NOMO-1 treated with DMSO at 0.1 percent for 48 hours (cell line): ENCODE results near the gene PCDHGA6.

Experiments
- DNase-seq: peaks from one replicate; lab custom pipeline; 2025; ENCODE audit not compliant: unreplicated experiment; lab: John Stamatoyannopoulos, UW

Gene PCDHGA6

DNA sequence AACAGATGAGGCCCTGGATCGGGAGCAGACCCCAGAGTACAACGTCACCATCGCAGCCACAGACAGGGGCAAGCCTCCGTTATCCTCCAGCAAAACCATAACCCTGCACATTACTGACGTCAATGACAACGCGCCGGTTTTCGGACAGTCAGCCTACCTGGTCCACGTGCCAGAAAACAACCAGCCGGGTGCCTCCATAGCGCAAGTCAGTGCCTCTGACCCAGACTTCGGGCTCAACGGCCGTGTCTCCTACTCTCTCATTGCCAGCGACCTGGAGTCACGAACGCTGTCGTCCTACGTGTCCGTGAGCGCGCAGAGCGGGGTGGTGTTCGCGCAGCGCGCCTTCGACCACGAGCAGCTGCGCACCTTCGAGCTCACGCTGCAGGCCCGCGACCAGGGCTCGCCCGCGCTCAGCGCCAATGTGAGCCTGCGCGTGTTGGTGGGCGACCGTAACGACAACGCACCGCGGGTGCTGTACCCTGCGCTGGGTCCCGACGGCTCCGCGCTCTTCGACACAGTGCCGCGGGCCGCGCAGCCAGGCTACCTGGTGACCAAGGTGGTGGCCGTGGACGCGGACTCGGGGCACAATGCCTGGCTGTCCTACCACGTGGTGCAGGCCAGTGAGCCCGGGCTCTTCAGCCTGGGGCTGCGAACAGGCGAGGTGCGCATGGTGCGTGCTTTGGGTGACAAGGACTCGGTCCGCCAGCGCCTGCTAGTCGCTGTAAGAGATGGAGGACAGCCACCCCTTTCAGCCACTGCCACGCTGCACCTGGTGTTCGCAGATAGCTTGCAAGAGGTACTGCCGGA is 45.6 kb downstream of the PCDHGA6 start:
- no peak for DNase-seq

DNA sequence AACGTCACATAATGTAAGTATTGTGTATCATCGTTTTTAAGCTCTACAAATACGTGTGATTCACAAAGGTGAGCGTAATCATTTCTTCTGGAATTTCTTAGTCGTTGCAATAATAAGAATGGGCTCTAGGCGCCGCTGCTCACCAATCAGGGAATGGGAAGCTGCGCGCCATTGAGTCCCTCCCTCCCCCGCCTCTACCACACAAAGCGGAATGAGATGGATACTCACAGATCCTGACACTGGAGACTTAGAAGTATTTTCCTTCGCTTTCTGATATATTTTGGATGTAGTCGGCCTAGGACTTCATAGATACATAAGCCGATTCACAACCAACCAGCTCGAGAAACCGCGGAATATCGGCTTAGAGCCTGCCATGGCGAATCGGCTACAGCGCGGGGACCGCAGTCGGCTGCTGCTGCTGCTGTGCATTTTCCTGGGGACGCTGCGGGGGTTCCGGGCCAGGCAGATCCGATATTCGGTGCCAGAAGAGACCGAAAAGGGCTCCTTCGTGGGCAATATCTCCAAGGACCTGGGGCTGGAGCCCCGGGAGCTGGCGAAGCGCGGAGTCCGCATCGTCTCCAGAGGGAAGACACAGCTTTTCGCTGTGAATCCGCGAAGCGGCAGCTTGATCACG is 47.3 kb downstream of the PCDHGA6 start, which contains the start of gene PCDHGA11:
TSS of gene PCDHGA11 (plus strand) at position 197 of the 634 bp plus-strand sequence. CDS start at position 374, 177 bp downstream.
- peak; percentile 52 for DNase-seq

DNA sequence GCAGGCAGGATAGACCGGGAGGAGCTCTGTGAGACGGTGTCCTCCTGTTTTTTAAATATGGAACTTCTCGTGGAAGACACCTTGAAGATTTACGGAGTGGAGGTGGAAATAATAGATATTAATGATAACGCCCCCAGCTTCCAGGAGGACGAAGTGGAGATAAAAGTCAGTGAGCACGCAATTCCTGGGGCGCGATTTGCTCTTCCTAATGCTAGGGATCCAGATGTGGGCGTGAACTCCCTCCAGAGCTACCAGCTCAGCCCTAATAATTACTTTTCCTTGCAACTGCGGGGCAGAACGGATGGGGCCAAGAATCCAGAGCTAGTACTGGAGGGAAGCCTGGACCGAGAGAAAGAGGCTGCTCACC is 47.8 kb downstream of the PCDHGA6 start:
- DNase-seq, result no peak

DNA sequence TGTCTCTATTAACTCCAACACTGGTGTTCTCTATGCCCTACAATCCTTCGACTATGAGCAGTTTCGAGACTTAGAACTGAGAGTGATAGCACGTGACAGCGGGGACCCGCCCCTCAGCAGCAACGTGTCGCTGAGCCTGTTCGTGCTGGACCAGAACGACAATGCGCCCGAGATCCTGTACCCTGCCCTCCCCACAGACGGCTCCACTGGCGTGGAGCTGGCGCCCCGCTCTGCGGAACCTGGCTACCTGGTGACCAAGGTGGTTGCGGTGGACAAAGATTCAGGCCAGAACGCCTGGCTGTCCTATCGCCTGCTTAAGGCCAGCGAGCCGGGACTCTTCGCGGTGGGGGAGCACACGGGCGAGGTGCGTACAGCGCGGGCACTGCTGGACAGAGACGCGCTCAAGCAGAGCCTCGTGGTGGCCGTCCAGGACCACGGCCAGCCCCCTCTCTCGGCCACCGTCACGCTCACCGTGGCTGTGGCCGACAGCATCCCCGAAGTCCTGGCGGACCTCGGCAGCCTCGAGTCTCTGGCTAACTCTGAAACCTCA is 49.1 kb downstream of the PCDHGA6 start:
- no peak for DNase-seq

DNA sequence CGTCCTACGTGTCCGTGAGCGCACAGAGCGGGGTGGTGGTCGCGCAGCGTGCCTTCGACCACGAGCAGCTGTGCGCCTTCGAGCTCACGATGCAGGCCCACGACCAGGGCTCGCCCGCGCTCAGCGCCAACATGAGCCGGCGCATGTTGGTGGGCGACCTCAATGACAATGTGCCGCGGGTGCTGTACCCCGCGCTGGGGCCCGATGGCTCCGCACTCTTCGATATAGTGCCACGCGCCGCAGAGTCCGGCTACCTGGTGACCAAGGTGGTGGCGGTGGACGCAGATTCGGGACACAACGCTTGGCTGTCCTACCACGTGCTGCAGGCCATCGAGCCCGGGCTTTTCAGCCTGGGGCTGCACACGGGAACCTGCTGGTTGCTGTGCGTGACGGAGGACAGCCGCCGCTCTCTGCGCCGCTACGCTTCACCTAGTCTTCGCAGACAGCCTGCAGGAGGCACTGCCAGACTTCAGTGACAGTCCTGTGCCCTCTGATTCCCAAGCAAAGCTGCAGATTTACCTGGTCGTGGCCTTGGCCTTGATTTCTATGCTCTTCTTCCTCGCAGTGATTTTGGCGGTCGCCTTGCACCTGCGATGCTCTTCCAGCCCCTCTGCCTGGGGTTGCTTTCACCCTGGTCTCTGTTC is 54.2 kb downstream of the PCDHGA6 start:
- DNase-seq, result no peak
